K562 (cell line): ENCODE measurements around the gene SAT2. TPM values are rescaled to one million over a fixed set of nuclear protein-coding genes. Genes with fewer than 3 reads are reported as not detected.

Source experiments
- ATAC-seq: fragments of 200-7000 bp; cut with Tn5 transposase; 3 replicates; pipeline ENCODE4 v1.9.1; 2020; ENCODE audit warnings: moderate library complexity
- BruUV-seq: library from RNA; stranded (reverse); fragments of 400-500 nt; replicated peaks from 2 replicates; lab custom pipeline; 2021; lab: Mats Ljungman, UMichigan
- CTCF ChIA-PET: fragments of 300-600 bp; formaldehyde crosslinking; extraction: SDS; loops from one replicate; lab custom pipeline; 2021; ENCODE audit warnings: low intra/inter-chr PET ratio; lab: Yijun Ruan, JAX
- POLR2A ChIA-PET: fragments of 300-600, 350-650 bp; sonication (Branson Sonifier 250); formaldehyde crosslinking; extraction: SDS; loops from one replicate; lab custom pipeline; 2021; ENCODE audit warnings: antibody characterized with exemption, inconsistent platforms; lab: Yijun Ruan, JAX
- DNase-seq, 4 experiments: peaks; one replicate each; pipeline versions ENCODE4 v3.0.0 to v3.0.0-alpha.2; 2011 to 2018; ENCODE audit warnings: low spot score in 3 of 4, mixed read lengths in 3 of 4; ENCODE audit errors: extremely low read depth in 1 of 4
- FAIRE-seq: peaks from 2 replicates; lab custom pipeline; 2011; peaks lifted over from hg19 to GRCh38; lab: Jason Lieb, UNC
- H2AFZ ChIP-seq: 2 replicates; pipeline ENCODE4 v1.6.0; 2011; ENCODE audit warnings: low read depth, low read length, control low read depth, inconsistent platforms
- H3K27ac ChIP-seq: fragments of 200-600 bp; 3 replicates; pipeline ENCODE4 v1.8.0; 2011; ENCODE audit warnings: low read depth, mild to moderate bottlenecking, control low read depth, inconsistent platforms, low read length, moderate library complexity, mixed read lengths; ENCODE audit errors: extremely low read depth
- H3K27me3 ChIP-seq, 2 experiments: fragments of 300-600 bp in 1 of 2; 2 replicates in 1 of 2; 3 replicates in 1 of 2; pipeline versions ENCODE4 v1.6.0 to v1.8.0; 2011; ENCODE audit warnings: inconsistent platforms in 2 of 2, low read length in 2 of 2, mild to moderate bottlenecking in 1 of 2, mixed read lengths in 1 of 2, moderate library complexity in 1 of 2; ENCODE audit not compliant: control insufficient read depth in 2 of 2, insufficient read depth in 2 of 2
- H3K36me3 ChIP-seq: fragments of 300-600 bp; 3 replicates; pipeline ENCODE4 v1.8.0; 2011; ENCODE audit warnings: mild to moderate bottlenecking, low read length, inconsistent platforms; ENCODE audit not compliant: control insufficient read depth, insufficient read depth
- H3K4me1 ChIP-seq, 2 experiments: fragments of 200-600 bp in 1 of 2; replicated peaks in 1 of 2; 2 replicates in 1 of 2; 3 replicates in 1 of 2; pipeline versions ENCODE4 v1.5.1 to v1.8.0; 2011; ENCODE audit warnings: inconsistent platforms in 2 of 2, low read length in 2 of 2, mild to moderate bottlenecking in 1 of 2, mixed read lengths in 1 of 2, moderate library complexity in 1 of 2; ENCODE audit not compliant: control insufficient read depth in 2 of 2, insufficient read depth in 2 of 2
- H3K4me2 ChIP-seq: 2 replicates; pipeline ENCODE4 v1.6.1; 2011; ENCODE audit warnings: low read length, control low read depth, inconsistent platforms, mixed read lengths; ENCODE audit not compliant: insufficient read depth
- H3K4me3 ChIP-seq: fragments of 200-600 bp; sonication (generic), shearing (Covaris generic); 2 replicates; pipeline ENCODE4 v1.5.1; 2016; ENCODE audit warnings: control low read depth, inconsistent platforms
- H3K79me2 ChIP-seq: fragments of 200-600 bp; 3 replicates; pipeline ENCODE4 v1.8.0; 2011; ENCODE audit warnings: low read length, inconsistent platforms; ENCODE audit not compliant: control insufficient read depth, insufficient read depth
- H3K9ac ChIP-seq, 2 experiments: 2 replicates each; pipeline versions ENCODE4 v1.6.0 to v1.6.1; 2011; ENCODE audit warnings: low read depth in 2 of 2, low read length in 2 of 2, control low read depth in 1 of 2, inconsistent platforms in 1 of 2, mild to moderate bottlenecking in 1 of 2, mixed read lengths in 1 of 2; ENCODE audit not compliant: insufficient read depth in 1 of 2
- H3K9me1 ChIP-seq: one replicate; pipeline ENCODE4 v1.6.0; 2011; ENCODE audit warnings: inconsistent platforms, mild to moderate bottlenecking, low read length, moderate library complexity; ENCODE audit not compliant: control insufficient read depth, insufficient read depth
- H3K9me3 ChIP-seq: replicated peaks from 2 replicates; pipeline ENCODE4 v1.5.1; 2011; ENCODE audit warnings: low read depth, low read length, inconsistent platforms; ENCODE audit not compliant: control insufficient read depth, insufficient read depth
- H4K20me1 ChIP-seq: replicated peaks from 2 replicates; pipeline ENCODE4 v1.6.1; 2011; ENCODE audit warnings: low read length, inconsistent platforms, mixed read lengths; ENCODE audit not compliant: control insufficient read depth, insufficient read depth
- ESRRB ChIP-seq: fragments of 250-450 bp; sonication (Bioruptor Pico); IDR thresholded peaks from 2 replicates; pipeline ENCODE4 v1.5.0; 2020; ENCODE audit warnings: mild to moderate bottlenecking, moderate library complexity, borderline replicate concordance
- MIER1 ChIP-seq: fragments of 450-650 bp; IDR thresholded peaks from 2 replicates; pipeline ENCODE4 v1.6.1; 2016; ENCODE audit warnings: antibody characterized with exemption, mild to moderate bottlenecking, low read depth
- NUFIP1 ChIP-seq: fragments of 450-650 bp; IDR thresholded peaks from 2 replicates; pipeline ENCODE4 v1.6.1; 2018; ENCODE audit not compliant: partially characterized antibody
- POLR2G ChIP-seq: fragments of 200-400 bp; formaldehyde crosslinking; IDR thresholded peaks from 2 replicates; pipeline ENCODE4 v1.6.1; 2017; ENCODE audit warnings: low read depth, mild to moderate bottlenecking, antibody characterized with exemption, low read length, moderate library complexity
- PTTG1 ChIP-seq: fragments of 450-650 bp; IDR thresholded peaks from 2 replicates; pipeline ENCODE4 v1.6.1; 2016; ENCODE audit warnings: low read depth, mild to moderate bottlenecking, missing genetic modification characterization, missing compliant biosample characterization
- TGIF2 ChIP-seq: sonication (generic); formaldehyde crosslinking; IDR thresholded peaks from 2 replicates; pipeline ENCODE4 v1.8.1; 2022; ENCODE audit warnings: mild to moderate bottlenecking, missing genetic modification reagents, moderate library complexity
- ZBTB2 ChIP-seq: fragments of 450-650 bp; IDR thresholded peaks from 2 replicates; pipeline ENCODE4 v1.6.1; 2016; ENCODE audit warnings: antibody characterized with exemption
- ZBTB7A ChIP-seq: IDR thresholded peaks from 2 replicates; pipeline ENCODE4 v1.6.1; 2011; ENCODE audit warnings: low read depth, mild to moderate bottlenecking, low read length, moderate library complexity, borderline replicate concordance; ENCODE audit not compliant: control insufficient read depth
- ZNF174 ChIP-seq: fragments of 250-450 bp; sonication (Bioruptor Pico); IDR thresholded peaks from 2 replicates; pipeline ENCODE4 v1.4.0; 2020; ENCODE audit warnings: mild to moderate bottlenecking
- ZNF445 ChIP-seq: fragments of 250-450 bp; sonication (Bioruptor Pico); IDR thresholded peaks from 2 replicates; pipeline ENCODE4 v1.4.0; 2020; ENCODE audit warnings: low read depth, mild to moderate bottlenecking, moderate library complexity
- ZNF584 ChIP-seq: fragments of 200-800 bp; sonication (Bioruptor generic); IDR thresholded peaks from 2 replicates; pipeline ENCODE4 v1.6.1; 2016; ENCODE audit warnings: low read depth, mild to moderate bottlenecking, missing genetic modification characterization, missing compliant biosample characterization
- ZNF589 ChIP-seq: fragments of 200-800 bp; sonication (Bioruptor generic); IDR thresholded peaks from 2 replicates; pipeline ENCODE4 v1.6.1; 2016; ENCODE audit warnings: low read depth, missing genetic modification characterization, missing compliant biosample characterization
- ZNF717 ChIP-seq: fragments of 250-450 bp; sonication (Bioruptor Pico); IDR thresholded peaks from 2 replicates; pipeline ENCODE4 v1.5.0; 2021
- WGBS: fragments of 100-300 bp; shearing (Covaris generic); methylation state at CpG from one replicate; pipeline ENCODE4 v1.1.6; 2016; ENCODE audit warnings: low coverage, mixed read lengths; ENCODE audit not compliant: insufficient coverage; ENCODE audit errors: missing lambda C conversion rate; 5-methylcytosine and 5-hydroxymethylcytosine counted together
- in situ Hi-C: fragments of 300-500 bp; cut with MboI; formaldehyde crosslinking; loops from 4 replicates; pipeline ENCODE4 v1.15.0; 2018; ENCODE audit warnings: inconsistent platforms, mixed read lengths
- intact Hi-C: fragments of 100-400 bp; cut with micrococcal nuclease; formaldehyde crosslinking; loops from 2 replicates; pipeline ENCODE4 v1.14.2; 2022
- polyA plus RNA-seq, 8 experiments: library from polyadenylated mRNA; depleted of rRNA in 4 of 8; stranded (reverse) in 5 of 8; unstranded in 3 of 8; fragments of >200 nt; fragmentation: Nextera tagmentation in 2 of 8; fragmentation: Illumina TruSeq in 1 of 8; extraction: Ambion mirVana in 2 of 8; extraction: Trizol in 1 of 8; gene quantifications; 2 replicates each; pipeline versions ENCODE4 v1.2.1 to v1.2.3, GENCODE V29; 2011 to 2014; ENCODE audit warnings: inconsistent platforms in 1 of 8, missing spikeins in 1 of 8
- total RNA-seq, 7 experiments: library from RNA; depleted of rRNA in 6 of 7; stranded (reverse); fragments of >200 nt in 6 of 7; fragmentation: Illumina TruSeq in 2 of 7; extraction: Trizol in 2 of 7; gene quantifications; 2 replicates each; pipeline versions ENCODE4 v1.2.1 to v1.2.3, GENCODE V29; 2011 to 2021; ENCODE audit warnings: low replicate concordance in 1 of 7

SAT2 gene
- total and polyA plus RNA-seq, 9 of the 15 experiments (the other 6 are each of a cell fraction or from before 2014, with no cell fraction given) = 2.0 to 8.0 (median 5.3) TPM

GRCh38 chr17:7590743-7591142, 36.9 kb downstream of the SAT2 start:
- no peak for FAIRE-seq

GRCh38 chr17:7589891-7590691, 37.5 kb downstream of the SAT2 start, which contains the start of gene SOX15:
Gene SOX15 (minus strand): TSS chr17:7590094. CDS start chr17:7589676, 418 bp downstream.
- H3K36me3 ChIP-seq = peaks cover 80% of the 10 kb centered on the region
- H2AFZ ChIP-seq = no peak within 1 kb of the TSS
- intact Hi-C loops (loop anchor here (5.0 kb wide), 1 partner anchor 97 kb away; the partner anchor contains the start of genes TP53 and WRAP53), in situ Hi-C loops (no loop called here)
- H3K4me3 ChIP-seq = no peak within 1 kb of the TSS
- ChIA-PET POLR2A (interaction anchor here (0.9 to 1.7 kb wide), 6 partner anchors 9 to 70 kb away, joined by 3 to 6 read pairs (median 3); partner anchors contain the start of genes CD68 and FXR2), CTCF (no interaction called here)
- peaks cover 40% of the 10 kb centered on the region for H3K79me2 ChIP-seq
- no TSS peak for BruUV-seq
- H3K9ac ChIP-seq = 0 out of 4 replicates have a peak within 1 kb of the TSS, but pooled peaks of 1 of the 2 experiments have one; percentile 49
- peaks cover 28 to 46% of the 10 kb centered on the region in 2 experiments for H3K4me1 ChIP-seq
- no peaks in the 10 kb centered on the region for H3K9me1 ChIP-seq
- no peak within 1 kb of the TSS for H3K27ac ChIP-seq
- no peaks in the 10 kb centered on the region for H3K27me3 ChIP-seq
- 70% methylated on average over 6 of the region's 24 CpGs for WGBS
- no peak within 1 kb of the TSS for H3K4me2 ChIP-seq
- no peaks in the 10 kb centered on the region for H4K20me1 ChIP-seq
- TF ChIP-seq ZNF174 (CRISPR knock-in tag) (no peak), ESRRB (CRISPR knock-in tag) (no peak), MIER1 (no peak), PTTG1 (no peak), ZNF717 (CRISPR knock-in tag) (no peak), NUFIP1 (no peak), POLR2G (peak; percentile 11), ZBTB2 (no peak)
- DNase-seq = no peak
- no peak for FAIRE-seq
- no peak for ATAC-seq
- H3K9me3 ChIP-seq = no peaks in the 10 kb centered on the region

More at GRCh38 chr17:7590743-7591142, 36.9 kb downstream of the SAT2 start:
- in situ Hi-C loops = no loop called here
- 86% methylated on average over 1 of the region's 4 CpGs for WGBS
- no peak overlapping the region for H3K4me2 ChIP-seq
- H3K27ac ChIP-seq = no peak overlapping the region
- peaks cover 86% of the 10 kb centered on the region for H3K36me3 ChIP-seq
- H4K20me1 ChIP-seq = no peaks in the 10 kb centered on the region
- intact Hi-C loops = no loop called here
- ChIA-PET CTCF (no interaction called here), POLR2A (interaction anchor here (0.9 to 1.1 kb wide), 2 partner anchors 17 to 24 kb away, joined by 3 read pairs; partner anchors contain the start of gene FXR2)
- no peak overlapping the region for H3K4me3 ChIP-seq
- DNase-seq (no peak), ATAC-seq (no peak)
- BruUV-seq = no TSS peak
- H3K27me3 ChIP-seq = no peaks in the 10 kb centered on the region
- H2AFZ ChIP-seq = no peak overlapping the region
- H3K79me2 ChIP-seq = peaks cover 33% of the 10 kb centered on the region
- no peaks in the 10 kb centered on the region for H3K9me3 ChIP-seq
- H3K9ac ChIP-seq = 0 out of 4 replicates have a peak overlapping the region, but pooled peaks of 1 of the 2 experiments have one; percentile 49
- H3K9me1 ChIP-seq = no peaks in the 10 kb centered on the region
- TF ChIP-seq ZNF589 (CRISPR knock-in tag) (no peak), POLR2G (peak; percentile 60), ZBTB7A (0 out of 2 replicates have a peak, but pooled peaks have one; percentile 8), ZNF584 (CRISPR knock-in tag) (no peak), TGIF2 (CRISPR knock-in tag) (no peak), ZNF445 (CRISPR knock-in tag) (no peak)
- TF ChIP-seq, all 486 proteins: peak for 2
- H3K4me1 ChIP-seq = peaks cover 27 to 42% of the 10 kb centered on the region in 2 experiments
